HFF-Myc (cell line): ENCODE measurements around the gene FAF1.
"Not testable (repeated sequence)": the region's sequence is repeated elsewhere in the genome, so short reads cannot be mapped to it uniquely, and the experiment has no call there.

Experiments used
- DNase-seq: peaks from one replicate; pipeline ENCODE4 v3.0.0-alpha.2; 2011; ENCODE audit warnings: low read depth; ENCODE audit errors: extremely low read depth
- H3K4me3 ChIP-seq: replicated peaks from 2 replicates; pipeline ENCODE4 v1.5.1; 2011; ENCODE audit warnings: low read depth, mild to moderate bottlenecking, control low read depth, low read length
- CTCF ChIP-seq: IDR thresholded peaks from 2 replicates; pipeline ENCODE4 v1.5.1; 2012; ENCODE audit warnings: mild to moderate bottlenecking, low read depth, low read length, control low read depth; ENCODE audit errors: missing control alignments

Gene FAF1

DNA sequence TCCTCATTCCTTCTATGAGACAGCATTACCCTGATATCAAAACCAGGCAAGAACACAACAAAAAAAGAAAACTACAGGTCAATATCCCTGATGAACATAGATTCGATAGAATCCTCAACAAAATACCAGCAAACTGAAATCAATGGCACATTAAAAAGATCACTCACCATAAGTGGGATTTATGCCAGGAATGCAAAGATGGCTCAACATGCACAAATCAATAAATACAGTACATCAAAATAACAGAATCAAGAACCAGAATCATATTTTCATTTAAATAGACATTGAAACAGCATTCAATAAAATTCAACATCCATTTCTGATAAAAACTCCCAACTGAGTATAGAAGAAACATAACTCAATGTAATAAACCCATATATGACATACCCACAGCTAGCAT lies 36.5 kb downstream of the FAF1 start:
- no peak for TF ChIP-seq CTCF
- DNase-seq = no peak
- no peak overlapping the region for H3K4me3 ChIP-seq

DNA sequence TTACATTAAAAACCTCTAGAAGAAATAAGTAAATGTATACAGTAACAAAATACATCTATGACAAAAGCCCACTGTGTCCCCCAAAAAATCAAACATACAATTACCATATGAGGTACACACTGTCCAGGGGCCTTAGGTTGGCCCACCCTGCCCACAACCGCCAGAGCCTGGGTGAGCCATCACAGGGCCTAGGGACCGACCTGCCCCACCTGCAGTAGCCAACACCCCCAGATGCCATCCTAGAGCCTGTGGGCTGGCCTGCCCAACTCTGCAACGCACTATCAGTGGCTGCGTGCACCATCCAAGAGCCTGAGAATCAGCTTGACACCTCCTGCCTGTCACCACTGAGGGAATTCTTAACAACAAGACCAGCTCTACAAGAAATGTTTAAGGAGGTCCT lies 39.0 kb downstream of the FAF1 start:
- no peak for DNase-seq
- H3K4me3 ChIP-seq = no peak overlapping the region
- TF ChIP-seq CTCF = no peak

- TF ChIP-seq CTCF = no peak
- no peak for DNase-seq
- H3K4me3 ChIP-seq = no peak overlapping the region
Measured at GRCh38 chr1:50920409-50920808, 39.7 kb downstream of the FAF1 start.

- no peak for TF ChIP-seq CTCF
- no peak for DNase-seq
Measured at GRCh38 chr1:50917138-50918137, 42.6 kb downstream of the FAF1 start.

DNA sequence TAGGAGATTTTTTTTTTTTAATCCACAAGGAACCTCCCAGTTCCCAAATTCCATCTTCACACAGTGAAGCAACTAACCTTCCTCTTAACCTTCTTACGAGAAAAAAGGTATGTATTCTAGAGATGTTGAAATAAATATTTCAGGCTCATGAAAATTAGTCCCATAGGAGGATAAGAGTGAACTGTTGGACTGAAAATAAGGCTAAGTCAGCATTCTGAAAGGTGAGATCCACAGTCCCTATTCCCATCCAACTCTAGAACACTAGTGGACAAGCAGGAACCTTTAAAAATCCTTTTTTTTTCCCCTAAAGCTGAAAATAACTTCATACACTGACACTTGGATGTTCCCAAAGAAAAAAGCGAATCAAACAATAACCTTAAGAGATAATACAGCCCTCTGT lies 44.4 kb downstream of the FAF1 start:
- H3K4me3 ChIP-seq = no peak overlapping the region
- no peak for TF ChIP-seq CTCF
- no peak for DNase-seq

More at GRCh38 chr1:50917138-50918137, 42.6 kb downstream of the FAF1 start:
- H3K4me3 ChIP-seq = no peak overlapping the region

- DNase-seq = no peak
- no peak overlapping the region for H3K4me3 ChIP-seq
- no peak for TF ChIP-seq CTCF
Measured at GRCh38 chr1:50913954-50914353, 46.1 kb downstream of the FAF1 start.

GRCh38 chr1:50910356-50910755 lies 49.7 kb downstream of the FAF1 start:
- not testable (repeated sequence) for H3K4me3 ChIP-seq, DNase-seq

DNA sequence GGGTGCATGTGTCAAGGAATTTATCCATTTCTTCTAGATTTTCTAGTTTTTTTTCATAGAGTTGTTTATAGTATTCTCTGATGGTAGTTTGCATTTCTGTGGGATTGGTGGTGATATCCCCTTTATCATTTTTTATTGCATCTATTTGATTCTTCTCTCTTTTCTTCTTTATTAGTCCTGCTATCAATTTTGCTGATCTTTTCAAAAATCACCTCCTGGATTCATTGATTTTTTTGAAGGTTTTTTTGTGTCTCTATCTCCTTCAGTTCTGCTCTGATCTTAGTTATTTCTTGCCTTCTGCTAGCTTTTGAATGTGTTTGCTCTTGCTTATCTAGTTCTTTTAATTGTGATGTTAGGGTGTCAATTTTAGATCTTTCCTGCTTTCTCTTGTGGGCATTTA lies 52.5 kb downstream of the FAF1 start:
- DNase-seq, H3K4me3 ChIP-seq: not testable (repeated sequence)

- H3K4me3 ChIP-seq, DNase-seq: not testable (repeated sequence)
Measured at GRCh38 chr1:50906050-50906449, 54.0 kb downstream of the FAF1 start.
